Spleen (tissue), 7 donors: ENCODE data around the gene UPK1B.

Experiments used
- CTCF ChIP-seq, 11 experiments: fragments of 200-600 bp in 7 of 11; fragments of 450-650 bp in 4 of 11; sonication (generic) in 4 of 11; IDR thresholded peaks in 8 of 11; conservative IDR thresholded peaks in 3 of 11; 1 replicate in 7 of 11; 2 replicates in 4 of 11; pipeline versions ENCODE4 v1.4.0 to v1.8.0; 2016 to 2021; ENCODE audit warnings: antibody characterized with exemption in 11 of 11, inconsistent platforms in 4 of 11, mild to moderate bottlenecking in 1 of 11
- POLR2A ChIP-seq, 3 donors: fragments of 450-650 bp; IDR thresholded peaks; one replicate each; pipeline ENCODE4 v1.5.1; 2017; ENCODE audit warnings: antibody characterized with exemption in 3 of 3, mild to moderate bottlenecking in 1 of 3
- donor health status: DM: no; HTN: no; CAD: no; lungs with moderate emphysema.
- donor health status: DM: no; HTN: no; CAD: no.
- donor health status: DM: no; HTN: no; CAD: no.

GRCh38 chr3:119207512-119207875 is 34.1 kb downstream of the UPK1B start:
- TF ChIP-seq CTCF (IDR thresholded peaks at IDR 0.05 in 8 of 11, conservative IDR thresholded peaks at IDR 0.05 in 3 of 11): no peak
- no peak for TF ChIP-seq POLR2A (IDR thresholded peaks at IDR 0.05)
